ENCODE data around the gene ISCA2.
A peak's percentile ranks its signal among the peaks of the same experiment; 100 is the strongest.
"Not testable (repeated sequence)": the region's sequence is repeated elsewhere in the genome, so short reads cannot be mapped to it uniquely, and the experiment has no call there.

Gene ISCA2

DNA sequence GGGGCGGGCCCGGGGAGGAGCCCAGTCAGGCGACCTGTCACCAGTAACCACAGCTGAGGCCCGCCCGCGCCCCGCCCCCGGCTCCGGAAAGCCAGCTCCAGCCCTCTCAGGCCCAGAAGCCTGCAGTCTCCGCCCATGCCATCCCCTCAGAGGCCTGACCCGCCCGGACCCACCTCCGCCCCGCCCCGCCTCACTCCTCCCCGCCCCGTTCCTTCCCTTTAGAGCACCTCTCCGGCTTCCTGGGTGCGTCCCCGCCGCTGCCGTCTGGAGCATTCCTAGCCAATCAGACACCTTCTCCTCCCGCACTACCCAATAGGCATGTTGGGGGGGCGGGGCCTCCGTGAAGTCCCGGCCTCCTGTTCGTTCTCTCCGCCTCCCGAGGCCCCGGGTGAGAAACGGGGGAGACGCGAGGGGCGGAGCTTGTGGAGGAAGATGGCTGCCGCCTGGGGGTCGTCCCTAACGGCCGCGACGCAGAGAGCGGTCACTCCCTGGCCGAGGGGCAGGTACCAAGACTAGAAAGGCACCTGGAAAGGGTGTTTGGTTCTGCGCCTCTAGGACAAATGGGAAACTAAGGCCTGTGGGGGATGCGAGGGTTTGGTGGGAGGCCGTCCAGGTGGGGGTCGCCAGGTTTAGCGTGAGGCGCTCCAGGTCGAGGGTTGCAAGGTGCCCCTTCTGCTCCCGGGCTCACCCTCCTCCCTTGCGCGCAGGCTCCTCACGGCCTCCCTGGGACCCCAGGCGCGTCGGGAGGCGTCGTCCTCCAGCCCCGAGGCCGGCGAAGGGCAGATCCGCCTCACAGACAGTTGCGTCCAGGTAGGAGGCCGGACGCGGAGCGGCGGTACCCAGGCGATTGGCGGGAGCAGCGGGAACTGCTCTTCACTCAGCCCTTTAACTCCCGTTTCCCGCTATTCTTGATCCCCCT lies at the start of gene ISCA2:
TSS of gene ISCA2 (plus strand) at position 423 of the 919 bp plus-strand sequence. CDS start at position 433, 10 bp downstream.
- TF ChIP-seq, protein P1, sequence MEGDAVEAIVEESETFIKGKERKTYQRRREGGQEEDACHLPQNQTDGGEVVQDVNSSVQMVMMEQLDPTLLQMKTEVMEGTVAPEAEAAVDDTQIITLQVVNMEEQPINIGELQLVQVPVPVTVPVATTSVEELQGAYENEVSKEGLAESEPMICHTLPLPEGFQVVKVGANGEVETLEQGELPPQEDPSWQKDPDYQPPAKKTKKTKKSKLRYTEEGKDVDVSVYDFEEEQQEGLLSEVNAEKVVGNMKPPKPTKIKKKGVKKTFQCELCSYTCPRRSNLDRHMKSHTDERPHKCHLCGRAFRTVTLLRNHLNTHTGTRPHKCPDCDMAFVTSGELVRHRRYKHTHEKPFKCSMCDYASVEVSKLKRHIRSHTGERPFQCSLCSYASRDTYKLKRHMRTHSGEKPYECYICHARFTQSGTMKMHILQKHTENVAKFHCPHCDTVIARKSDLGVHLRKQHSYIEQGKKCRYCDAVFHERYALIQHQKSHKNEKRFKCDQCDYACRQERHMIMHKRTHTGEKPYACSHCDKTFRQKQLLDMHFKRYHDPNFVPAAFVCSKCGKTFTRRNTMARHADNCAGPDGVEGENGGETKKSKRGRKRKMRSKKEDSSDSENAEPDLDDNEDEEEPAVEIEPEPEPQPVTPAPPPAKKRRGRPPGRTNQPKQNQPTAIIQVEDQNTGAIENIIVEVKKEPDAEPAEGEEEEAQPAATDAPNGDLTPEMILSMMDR (IDR thresholded peaks at IDR 0.05; ENCODE audit: control insufficient read depth, extremely low read depth, insufficient read depth) = no peak
- peak within 1 kb of the TSS; percentile 96 for H3K4me3 ChIP-seq (ENCODE audit: low read depth, low read length)
- peak; percentile 97 for DNase-seq (ENCODE audit: low read depth)

- H3K4me3 ChIP-seq (ENCODE audit: low read depth, low read length) = no peak overlapping the region
- no peak for DNase-seq (ENCODE audit: low read depth)
- TF ChIP-seq, protein P1 (IDR thresholded peaks at IDR 0.05; ENCODE audit: control insufficient read depth, extremely low read depth, insufficient read depth) = no peak
Measured at GRCh38 chr14:74444866-74445265, 48.7 kb upstream of the ISCA2 start.

DNA sequence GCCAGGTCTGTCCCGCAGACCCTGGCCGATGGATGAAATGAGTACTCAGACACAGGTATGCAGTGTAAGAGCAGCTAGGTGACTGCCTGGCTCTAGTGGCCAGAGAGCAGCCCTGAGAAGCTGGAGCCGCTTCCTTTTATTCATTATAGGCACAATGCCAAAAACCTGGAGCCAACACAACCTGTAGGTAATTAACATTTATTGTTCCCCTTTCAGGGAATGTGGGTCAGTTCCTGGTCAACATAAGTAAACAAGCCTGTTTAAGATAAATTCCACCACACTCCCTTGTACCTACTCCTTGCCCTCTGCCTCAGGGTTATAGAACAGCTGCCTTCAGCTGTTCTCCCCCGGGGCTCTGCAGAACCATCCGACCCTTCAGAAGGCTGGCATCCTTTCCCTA lies 39.2 kb upstream of the ISCA2 start:
- DNase-seq (ENCODE audit: low read depth); H3K4me3 ChIP-seq (ENCODE audit: low read depth, low read length): not testable (repeated sequence)

DNA sequence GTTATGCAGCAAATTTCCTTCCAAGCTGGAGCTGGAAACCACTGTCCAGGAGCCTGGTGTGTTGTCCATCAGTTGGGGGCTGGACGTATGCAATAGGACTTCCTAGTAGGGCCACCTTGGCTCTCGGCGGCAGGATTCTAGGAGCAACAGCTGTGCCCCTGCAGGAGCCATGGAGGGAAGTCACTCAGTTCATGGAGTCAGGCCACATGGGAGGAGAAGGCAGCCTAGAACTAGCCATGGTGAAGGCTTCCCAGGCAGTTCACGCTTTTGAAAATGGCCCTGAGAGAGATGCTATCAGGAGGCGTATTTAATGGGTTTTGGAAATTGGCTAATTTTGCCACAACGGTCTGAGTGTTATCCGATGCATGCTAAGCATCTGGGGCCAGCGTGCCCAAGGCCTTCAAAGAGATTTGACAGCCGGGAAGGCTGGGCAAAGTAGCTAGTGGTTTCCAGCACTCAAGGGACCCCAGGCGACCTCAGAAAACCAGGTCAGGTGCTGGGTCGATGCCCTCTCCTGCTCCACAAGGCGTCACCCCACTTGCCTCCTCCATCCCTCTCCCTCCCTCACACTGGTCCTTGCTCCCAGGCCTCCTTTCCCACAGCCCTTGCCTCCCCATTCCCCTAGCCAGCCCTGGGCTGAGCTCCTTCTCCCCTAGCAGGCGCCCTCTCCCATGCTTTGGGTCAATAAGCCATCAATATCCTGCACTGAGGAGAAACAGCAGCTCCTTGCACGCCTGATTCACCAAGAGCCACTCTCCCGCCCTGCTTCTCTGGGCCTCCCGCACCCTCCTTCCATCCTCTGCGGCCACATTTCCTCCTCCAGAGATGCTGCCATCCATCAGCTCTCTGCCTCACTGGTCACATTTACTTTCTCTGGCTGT lies 36.6 kb upstream of the ISCA2 start:
- no peak overlapping the region for H3K4me3 ChIP-seq (ENCODE audit: low read depth, low read length)
- TF ChIP-seq, protein P1 (IDR thresholded peaks at IDR 0.05; ENCODE audit: control insufficient read depth, extremely low read depth, insufficient read depth) = no peak
- no peak for DNase-seq (ENCODE audit: low read depth)

- no peak for DNase-seq (ENCODE audit: low read depth)
- H3K4me3 ChIP-seq (ENCODE audit: low read depth, low read length) = no peak overlapping the region
- TF ChIP-seq, protein P1 (IDR thresholded peaks at IDR 0.05; ENCODE audit: control insufficient read depth, extremely low read depth, insufficient read depth) = no peak
Measured at GRCh38 chr14:74457565-74457895, 36.0 kb upstream of the ISCA2 start.

- H3K4me3 ChIP-seq (ENCODE audit: low read depth, low read length) = no peak overlapping the region
- DNase-seq (ENCODE audit: low read depth) = no peak
- TF ChIP-seq, protein P1 (IDR thresholded peaks at IDR 0.05; ENCODE audit: control insufficient read depth, extremely low read depth, insufficient read depth) = peak; percentile 32; the same call in 1 of the 2 replicates
Measured at GRCh38 chr14:74459289-74459946, 34.1 kb upstream of the ISCA2 start.

GRCh38 chr14:74459976-74460375 lies 33.6 kb upstream of the ISCA2 start:
- TF ChIP-seq, protein P1 (IDR thresholded peaks at IDR 0.05; ENCODE audit: control insufficient read depth, extremely low read depth, insufficient read depth) = no peak
- DNase-seq (ENCODE audit: low read depth) = no peak
- no peak overlapping the region for H3K4me3 ChIP-seq (ENCODE audit: low read depth, low read length)

Measured in LNCaP clone FGC (cell line).